ENCODE measurements around the gene SLC9A4. TPM values are rescaled to one million over a fixed set of nuclear protein-coding genes. Genes with fewer than 3 reads are reported as not detected.

The SLC9A4 gene
- total RNA-seq, 1 experiment from 2014 or later = 0.07 TPM

GRCh38 chr2:102549027-102549426 is 76.0 kb downstream of the SLC9A4 start:
- POLR2A ChIA-PET = no interaction called here
- intact Hi-C loops (cut with micrococcal nuclease) = no loop called here

GRCh38 chr2:102550151-102550550 is 77.1 kb downstream of the SLC9A4 start:
- Histone ChIP-seq H3K27me3 (ENCODE audit: insufficient read depth, low read length) (no peaks in the 10 kb centered on the region), H3K4me1 (ENCODE audit: control insufficient read depth in 1 of 2, insufficient read depth in 2 of 2, low read length in 2 of 2) (no peaks in the 10 kb centered on the region), H3K9me2 (ENCODE audit: insufficient read depth) (no peaks in the 10 kb centered on the region), H3K4me3 (replicated peaks in 1 of 2; ENCODE audit: low read depth in 1 of 2, low read length in 2 of 2) (no peak overlapping the region), H3K36me3 (ENCODE audit: control insufficient read depth in 1 of 2, insufficient read depth in 2 of 2, low read length in 2 of 2) (no peaks in the 10 kb centered on the region), H3K4me2 (ENCODE audit: low read length) (no peak overlapping the region), H3K79me2 (ENCODE audit: insufficient read depth, low read length) (no peaks in the 10 kb centered on the region), H2AFZ (ENCODE audit: low read depth, low read length, poor library complexity, severe bottlenecking) (no peak overlapping the region), H4K20me1 (ENCODE audit: insufficient read depth) (no peaks in the 10 kb centered on the region), H3K27ac (ENCODE audit: low read depth, low read length) (no peak overlapping the region), H3K9ac (ENCODE audit: low read length) (no peak overlapping the region), H3K9me3 (ENCODE audit: control insufficient read depth in 1 of 2, insufficient read depth in 1 of 2, low read depth in 1 of 2, low read length in 2 of 2) (no peaks in the 10 kb centered on the region; a peak in 1 of 4 replicates)
- POLR2A ChIA-PET = no interaction called here
- RAD21 ChIA-PET (ENCODE audit: low non-redundant PET in 1 of 2, low total read pairs in 2 of 2, uncharacterized antibody in 2 of 2, unreplicated experiment in 2 of 2) = no interaction called here
- CTCF ChIA-PET = no interaction called here
- ATAC-seq (no peak), DNase-seq (ENCODE audit: low read depth, low spot score) (no peak)
- intact Hi-C loops (cut with micrococcal nuclease) = no loop called here
- no peak for TF ChIP-seq CTCF (IDR thresholded peaks at IDR 0.05 in 2 of 3, conservative IDR thresholded peaks at IDR 0.05 in 1 of 3; ENCODE audit: borderline replicate concordance in 1 of 3, insufficient read depth in 1 of 3, low read depth in 2 of 3, low read length in 2 of 3)
- no peak for TF ChIP-seq EZH2phosphoT487 (IDR thresholded peaks at IDR 0.05; ENCODE audit: borderline replicate concordance)
- TF ChIP-seq EGR1 (IDR thresholded peaks at IDR 0.05; ENCODE audit: low read depth) = no peak
- TF ChIP-seq YY1 (IDR thresholded peaks at IDR 0.05; ENCODE audit: extremely low read depth, insufficient replicate concordance, low read depth, low read length) = no peak
- TF ChIP-seq ZFX (IDR thresholded peaks at IDR 0.05) = no peak
- no peak for TF ChIP-seq POLR2A (IDR thresholded peaks at IDR 0.05; ENCODE audit: borderline replicate concordance, extremely low read depth, insufficient read depth, insufficient read length)
- no peak for TF ChIP-seq SP1 (IDR thresholded peaks at IDR 0.05; ENCODE audit: low read depth)
- BruUV-seq (replicated peaks) = no TSS peak

More at GRCh38 chr2:102549027-102549426, 76.0 kb downstream of the SLC9A4 start:
- no peak overlapping the region for H3K9ac ChIP-seq (ENCODE audit: low read length)
- BruUV-seq (replicated peaks) = no TSS peak
- ChIA-PET RAD21 (ENCODE audit: low non-redundant PET in 1 of 2, low total read pairs in 2 of 2, uncharacterized antibody in 2 of 2, unreplicated experiment in 2 of 2) (no interaction called here), CTCF (no interaction called here)
- H3K27me3 ChIP-seq (ENCODE audit: insufficient read depth, low read length) = no peaks in the 10 kb centered on the region
- DNase-seq (ENCODE audit: low read depth, low spot score) (no peak), ATAC-seq (no peak)
- no peaks in the 10 kb centered on the region for H4K20me1 ChIP-seq (ENCODE audit: insufficient read depth)
- H3K4me1 ChIP-seq (ENCODE audit: control insufficient read depth in 1 of 2, insufficient read depth in 2 of 2, low read length in 2 of 2) = no peaks in the 10 kb centered on the region
- H2AFZ ChIP-seq (ENCODE audit: low read depth, low read length, poor library complexity, severe bottlenecking) = no peak overlapping the region
- H3K79me2 ChIP-seq (ENCODE audit: insufficient read depth, low read length) = no peaks in the 10 kb centered on the region
- H3K27ac ChIP-seq (ENCODE audit: low read depth, low read length) = no peak overlapping the region
- H3K4me2 ChIP-seq (ENCODE audit: low read length) = no peak overlapping the region
- H3K36me3 ChIP-seq (ENCODE audit: control insufficient read depth in 1 of 2, insufficient read depth in 2 of 2, low read length in 2 of 2) = no peaks in the 10 kb centered on the region
- H3K4me3 ChIP-seq (replicated peaks in 1 of 2; ENCODE audit: low read depth in 1 of 2, low read length in 2 of 2) = no peak overlapping the region
- no peaks in the 10 kb centered on the region for H3K9me2 ChIP-seq (ENCODE audit: insufficient read depth)
- TF ChIP-seq CBX3 (IDR thresholded peaks at IDR 0.05; ENCODE audit: low read depth) = 0 out of 2 replicates have a peak, but pooled peaks have one; percentile 20
- TF ChIP-seq ZNF274 (IDR thresholded peaks at IDR 0.05; ENCODE audit: low read depth, low read length) = no peak
- no peaks in the 10 kb centered on the region; a peak in 1 of 4 replicates for H3K9me3 ChIP-seq (ENCODE audit: control insufficient read depth in 1 of 2, insufficient read depth in 1 of 2, low read depth in 1 of 2, low read length in 2 of 2)
